Natural killer cell treated with Interleukin-12 subunit alpha and Interleukin-12 subunit beta and Interleukin-15 and Interleukin-18, amount 100 ng/mL, for 72 hours (primary cell): ENCODE data around the gene EFCAB11. TPM values are rescaled to one million over a fixed set of nuclear protein-coding genes. Genes with fewer than 3 reads are reported as not detected.

Source experiments
- ATAC-seq, 2 donors: fragments of 150-1000 bp; cut with Tn5 transposase in 1 of 2; sonication (Bioruptor Pico), chemical (Tn5 transposase) in 1 of 2; 2 replicates each; pipeline ENCODE4 v1.10.0; 2021
- DNase-seq: peaks from one replicate; pipeline ENCODE4 v3.0.0; 2022; ENCODE audit warnings: low spot score
- H3K27ac Mint-ChIP-seq, 2 donors: 1 replicate in 1 of 2; 2 replicates in 1 of 2; pipeline ENCODE4 v1.8.0; 2022; ENCODE audit warnings: mixed read lengths in 2 of 2, mild to moderate bottlenecking in 1 of 2, moderate library complexity in 1 of 2
- H3K27me3 Mint-ChIP-seq, 2 donors: 1 replicate in 1 of 2; 2 replicates in 1 of 2; pipeline ENCODE4 v1.8.0; 2022; ENCODE audit warnings: mixed read lengths in 2 of 2
- H3K36me3 Mint-ChIP-seq: one replicate; pipeline ENCODE4 v1.8.0; 2022; ENCODE audit warnings: mixed read lengths
- H3K4me1 Mint-ChIP-seq, 2 donors: 1 replicate in 1 of 2; 2 replicates in 1 of 2; pipeline ENCODE4 v1.8.0; 2022; ENCODE audit warnings: low read depth in 2 of 2, mixed read lengths in 2 of 2, mild to moderate bottlenecking in 1 of 2
- H3K4me3 Mint-ChIP-seq: one replicate; pipeline ENCODE4 v1.8.0; 2022; ENCODE audit warnings: mixed read lengths
- H3K9me3 Mint-ChIP-seq: 2 replicates; pipeline ENCODE4 v1.8.0; 2022; ENCODE audit warnings: mixed read lengths
- total RNA-seq, 2 donors: library from RNA; stranded (reverse); gene quantifications; one replicate each; pipeline ENCODE4 v1.2.3, GENCODE V29; 2022

EFCAB11 gene
- total RNA-seq, 2 donors from 2014 or later, result 4.8 to 7.5 TPM

GRCh38 chr14:89798212-89798773 is 156.2 kb downstream of the EFCAB11 start:
- no peaks in the 10 kb centered on the region for H3K9me3 Mint-ChIP-seq
- ATAC-seq, result no peak
- H3K4me3 Mint-ChIP-seq, result no peak overlapping the region
- no peaks in the 10 kb centered on the region for H3K36me3 Mint-ChIP-seq
- DNase-seq, result no peak
- H3K27ac Mint-ChIP-seq, result no peak overlapping the region
- no peaks in the 10 kb centered on the region for H3K4me1 Mint-ChIP-seq
- no peaks in the 10 kb centered on the region for H3K27me3 Mint-ChIP-seq

DNA sequence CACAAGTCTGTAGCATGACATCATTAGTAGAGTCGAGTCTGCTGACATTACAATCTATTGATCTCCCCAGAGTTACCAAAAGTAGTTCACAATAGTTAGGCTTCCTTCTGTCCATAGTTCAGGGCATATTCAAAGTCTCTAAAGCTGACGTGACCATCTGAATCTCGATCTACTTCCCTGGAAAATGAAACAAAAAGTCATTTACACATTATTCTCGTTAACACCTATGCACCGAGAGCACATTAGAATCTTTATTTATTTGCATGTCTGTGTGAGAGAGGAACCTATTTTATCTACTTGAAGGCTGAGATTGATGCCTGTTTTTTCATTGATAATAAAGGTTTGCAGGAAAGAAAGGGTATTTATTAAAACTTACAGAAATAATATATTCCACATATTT is 157.4 kb downstream of the EFCAB11 start:
- no peak overlapping the region for H3K27ac Mint-ChIP-seq
- H3K36me3 Mint-ChIP-seq, result no peaks in the 10 kb centered on the region
- H3K4me1 Mint-ChIP-seq, result no peaks in the 10 kb centered on the region
- ATAC-seq (no peak), DNase-seq (no peak)
- no peak overlapping the region for H3K4me3 Mint-ChIP-seq
- no peaks in the 10 kb centered on the region for H3K9me3 Mint-ChIP-seq
- H3K27me3 Mint-ChIP-seq, result no peaks in the 10 kb centered on the region

DNA sequence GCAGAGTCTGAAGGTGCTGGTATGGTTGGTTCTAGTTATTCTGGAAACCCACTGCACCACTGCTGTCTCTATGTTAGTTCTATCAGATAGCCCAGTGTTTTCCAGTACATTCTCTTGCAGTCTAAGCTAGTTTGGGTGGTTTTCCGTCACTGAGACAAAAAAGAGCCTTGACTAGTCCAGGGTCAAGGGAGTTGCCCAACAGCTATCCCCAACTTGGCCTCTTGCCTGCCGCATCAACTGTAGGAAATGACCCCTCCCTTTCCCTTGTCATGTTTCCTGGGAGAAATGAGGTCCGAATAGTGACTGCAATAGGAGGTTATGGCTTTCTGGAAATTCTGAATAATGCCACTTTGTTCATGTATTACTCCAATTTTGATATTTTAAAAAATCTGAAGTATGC is 160.4 kb downstream of the EFCAB11 start:
- no peaks in the 10 kb centered on the region for H3K4me1 Mint-ChIP-seq
- H3K4me3 Mint-ChIP-seq, result no peak overlapping the region
- H3K9me3 Mint-ChIP-seq, result no peaks in the 10 kb centered on the region
- no peaks in the 10 kb centered on the region for H3K36me3 Mint-ChIP-seq
- no peak for DNase-seq
- H3K27me3 Mint-ChIP-seq, result peaks cover 0 to 2% of the 10 kb centered on the region in 2 donors
- no peak overlapping the region for H3K27ac Mint-ChIP-seq
- no peak for ATAC-seq

DNA sequence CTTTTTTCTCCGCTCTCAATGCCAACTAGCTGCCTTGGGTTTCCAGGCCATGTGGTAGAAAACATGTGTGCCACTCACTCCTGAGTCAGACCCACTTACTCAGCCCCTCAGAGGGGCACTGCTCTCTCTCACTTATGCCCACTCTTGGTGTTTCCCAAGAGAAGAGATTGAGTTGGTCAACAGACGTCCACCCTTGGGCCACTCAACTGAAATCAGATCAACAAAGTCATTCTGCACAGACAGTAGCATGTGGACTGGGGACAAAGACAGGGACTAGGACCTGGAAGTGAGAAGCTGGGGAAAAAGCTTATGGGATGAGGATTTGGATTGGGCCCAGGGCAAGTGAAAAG is 161.2 kb downstream of the EFCAB11 start:
- ATAC-seq (no peak), DNase-seq (no peak)
- no peaks in the 10 kb centered on the region for H3K4me1 Mint-ChIP-seq
- H3K4me3 Mint-ChIP-seq, result no peak overlapping the region
- H3K36me3 Mint-ChIP-seq, result no peaks in the 10 kb centered on the region
- H3K27me3 Mint-ChIP-seq, result peaks cover 0 to 2% of the 10 kb centered on the region in 2 donors
- no peaks in the 10 kb centered on the region for H3K9me3 Mint-ChIP-seq
- no peak overlapping the region for H3K27ac Mint-ChIP-seq

GRCh38 chr14:89792489-89793366 is 161.8 kb downstream of the EFCAB11 start:
- no peak overlapping the region for H3K27ac Mint-ChIP-seq
- H3K4me1 Mint-ChIP-seq, result no peaks in the 10 kb centered on the region

GRCh38 chr14:89787525-89787924 is 167.0 kb downstream of the EFCAB11 start:
- no peak for DNase-seq
- Mint-ChIP-seq H3K9me3 (no peaks in the 10 kb centered on the region), H3K4me3 (no peak overlapping the region), H3K36me3 (no peaks in the 10 kb centered on the region), H3K4me1 (no peaks in the 10 kb centered on the region), H3K27me3 (peaks cover 0 to 2% of the 10 kb centered on the region in 2 donors), H3K27ac (no peak overlapping the region)
- ATAC-seq, result no peak

More at GRCh38 chr14:89792489-89793366, 161.8 kb downstream of the EFCAB11 start:
- ATAC-seq (no peak), DNase-seq (no peak)
- no peaks in the 10 kb centered on the region for H3K9me3 Mint-ChIP-seq
- H3K27me3 Mint-ChIP-seq, result peaks cover 0 to 2% of the 10 kb centered on the region in 2 donors
- no peak overlapping the region for H3K4me3 Mint-ChIP-seq
- no peaks in the 10 kb centered on the region for H3K36me3 Mint-ChIP-seq

- peaks cover 3 to 6% of the 10 kb centered on the region in 2 donors for H3K27me3 Mint-ChIP-seq
- ATAC-seq (no peak), DNase-seq (no peak)
- H3K36me3 Mint-ChIP-seq, result no peaks in the 10 kb centered on the region
- H3K27ac Mint-ChIP-seq, result no peak overlapping the region
- no peak overlapping the region for H3K4me3 Mint-ChIP-seq
- no peaks in the 10 kb centered on the region for H3K9me3 Mint-ChIP-seq
- peaks cover 0 to 3% of the 10 kb centered on the region in 2 donors for H3K4me1 Mint-ChIP-seq
Observed at GRCh38 chr14:89781046-89781445, 173.5 kb downstream of the EFCAB11 start.

DNA sequence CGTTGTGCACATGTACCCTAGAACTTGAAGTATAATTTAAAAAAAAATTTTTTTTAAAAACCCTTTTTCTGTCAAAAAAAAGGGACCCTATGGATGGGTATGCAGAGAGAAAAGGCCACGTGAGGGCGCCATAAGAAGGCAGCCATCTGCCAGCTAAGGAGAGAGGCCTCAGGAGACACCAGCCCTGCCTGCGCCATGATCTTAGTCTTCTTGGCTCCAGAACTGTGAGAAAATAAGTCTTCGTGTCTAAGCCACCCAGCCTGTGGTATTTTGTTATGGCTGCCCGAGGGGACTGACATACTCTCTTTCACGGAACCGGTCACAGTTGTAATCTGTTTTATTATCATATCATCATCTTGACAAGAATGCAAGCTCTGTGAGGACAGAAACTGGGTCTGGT is 174.8 kb downstream of the EFCAB11 start:
- H3K27ac Mint-ChIP-seq, result no peak overlapping the region
- H3K4me3 Mint-ChIP-seq, result no peak overlapping the region
- ATAC-seq (no peak), DNase-seq (no peak)
- peaks cover 0 to 3% of the 10 kb centered on the region in 2 donors for H3K4me1 Mint-ChIP-seq
- no peaks in the 10 kb centered on the region for H3K36me3 Mint-ChIP-seq
- H3K27me3 Mint-ChIP-seq, result peaks cover 3 to 6% of the 10 kb centered on the region in 2 donors
- no peaks in the 10 kb centered on the region for H3K9me3 Mint-ChIP-seq

- Mint-ChIP-seq H3K4me3 (no peak overlapping the region), H3K9me3 (no peaks in the 10 kb centered on the region), H3K36me3 (no peaks in the 10 kb centered on the region), H3K4me1 (peaks cover 20 to 23% of the 10 kb centered on the region in 2 donors), H3K27ac (no peak overlapping the region), H3K27me3 (peaks cover 0 to 6% of the 10 kb centered on the region in 2 donors)
- DNase-seq (no peak), ATAC-seq (no peak)
Observed at GRCh38 chr14:89775946-89776345, 178.6 kb downstream of the EFCAB11 start.

DNA sequence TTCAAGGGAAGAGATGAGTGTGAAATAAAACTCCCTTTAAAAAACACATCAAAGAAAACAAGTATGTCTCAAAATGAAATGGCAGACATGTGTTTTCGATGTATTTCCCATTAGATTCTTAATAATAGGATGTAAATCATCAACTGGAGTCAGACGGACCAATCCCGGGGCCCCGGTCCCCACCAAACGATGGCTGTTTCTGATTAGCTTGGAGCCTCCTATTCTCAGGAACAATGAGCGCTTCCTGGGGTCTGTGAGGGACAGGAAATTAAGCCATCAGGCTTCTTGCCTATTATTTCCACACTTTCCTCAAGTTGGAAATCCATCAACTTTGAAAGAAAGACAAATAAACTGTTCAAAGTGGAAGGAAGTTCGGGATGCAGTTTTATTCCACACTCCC is 179.4 kb downstream of the EFCAB11 start:
- DNase-seq (no peak), ATAC-seq (no peak)
- H3K4me3 Mint-ChIP-seq, result no peak overlapping the region
- H3K27me3 Mint-ChIP-seq, result peaks cover 0 to 6% of the 10 kb centered on the region in 2 donors
- H3K4me1 Mint-ChIP-seq, result peaks cover 20 to 23% of the 10 kb centered on the region in 2 donors
- no peaks in the 10 kb centered on the region for H3K36me3 Mint-ChIP-seq
- H3K27ac Mint-ChIP-seq, result no peak overlapping the region
- H3K9me3 Mint-ChIP-seq, result no peaks in the 10 kb centered on the region

GRCh38 chr14:89773644-89774316 is 180.8 kb downstream of the EFCAB11 start:
- peak; percentile 74 for DNase-seq
- H3K27ac Mint-ChIP-seq, result peak overlapping the region in 1 of 2 donors; percentile 1
- no peaks in the 10 kb centered on the region for H3K9me3 Mint-ChIP-seq
- no peaks in the 10 kb centered on the region for H3K36me3 Mint-ChIP-seq
- H3K4me3 Mint-ChIP-seq, result peak overlapping the region; percentile 57
- peak; percentile 88 to 92 for ATAC-seq
- H3K4me1 Mint-ChIP-seq, result peaks cover 18 to 23% of the 10 kb centered on the region in 2 donors
- H3K27me3 Mint-ChIP-seq, result peaks cover 0 to 3% of the 10 kb centered on the region in 2 donors

DNA sequence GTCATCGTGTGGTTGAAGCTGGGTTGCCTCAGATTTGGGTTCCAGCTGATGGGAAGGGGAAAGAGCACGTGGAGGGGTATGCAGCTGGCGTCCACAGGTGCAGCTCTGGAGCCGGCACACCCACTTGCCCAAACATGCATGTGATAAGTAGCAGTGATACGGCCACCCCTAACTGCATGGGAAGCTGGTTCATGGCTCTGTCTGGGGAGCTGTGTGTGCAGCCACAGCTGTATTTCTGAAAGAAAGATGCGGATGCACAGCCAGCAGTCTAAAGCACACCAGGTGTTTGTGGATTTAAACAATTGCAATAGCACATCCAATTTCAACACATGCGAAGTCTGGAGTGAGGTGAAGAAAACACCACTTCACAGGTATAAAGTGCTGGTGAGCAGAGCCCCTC is 181.4 kb downstream of the EFCAB11 start:
- H3K4me1 Mint-ChIP-seq, result peaks cover 18 to 23% of the 10 kb centered on the region in 2 donors
- no peaks in the 10 kb centered on the region for H3K9me3 Mint-ChIP-seq
- H3K27ac Mint-ChIP-seq, result peak overlapping the region in 1 of 2 donors; percentile 1
- H3K36me3 Mint-ChIP-seq, result no peaks in the 10 kb centered on the region
- DNase-seq (no peak), ATAC-seq (no peak)
- peaks cover 0 to 3% of the 10 kb centered on the region in 2 donors for H3K27me3 Mint-ChIP-seq
- peak overlapping the region; percentile 57 for H3K4me3 Mint-ChIP-seq

- H3K36me3 Mint-ChIP-seq, result no peaks in the 10 kb centered on the region
- ATAC-seq (no peak), DNase-seq (no peak)
- H3K27me3 Mint-ChIP-seq, result peaks cover 0 to 3% of the 10 kb centered on the region in 2 donors
- no peaks in the 10 kb centered on the region for H3K9me3 Mint-ChIP-seq
- H3K4me3 Mint-ChIP-seq, result no peak overlapping the region
- H3K4me1 Mint-ChIP-seq, result peaks cover 32 to 39% of the 10 kb centered on the region in 2 donors
- no peak overlapping the region for H3K27ac Mint-ChIP-seq
Observed at GRCh38 chr14:89771251-89771650, 183.3 kb downstream of the EFCAB11 start.

GRCh38 chr14:89767861-89768268 is 186.7 kb downstream of the EFCAB11 start:
- DNase-seq, result peak; percentile 65
- ATAC-seq, result peak; percentile 69 to 72
- Mint-ChIP-seq H3K27ac (peak overlapping the region; percentile 60 to 87), H3K4me3 (peak overlapping the region; percentile 32), H3K4me1 (peaks cover 23 to 28% of the 10 kb centered on the region in 2 donors), H3K36me3 (no peaks in the 10 kb centered on the region), H3K27me3 (peaks cover 0 to 2% of the 10 kb centered on the region in 2 donors), H3K9me3 (no peaks in the 10 kb centered on the region)
